Fibroblast of lung (primary cell): ENCODE measurements around the gene PTPRQ.

ENCODE experiments used
- CTCF ChIP-seq, 2 donors: IDR thresholded peaks in 1 of 2; conservative IDR thresholded peaks in 1 of 2; 1 replicate in 1 of 2; 2 replicates in 1 of 2; pipeline ENCODE4 v1.5.1; 2011 to 2012; ENCODE audit warnings: low read length in 2 of 2, control low read depth in 1 of 2, inconsistent platforms in 1 of 2, low read depth in 1 of 2, mild to moderate bottlenecking in 1 of 2
- EZH2 ChIP-seq: IDR thresholded peaks from 2 replicates; pipeline ENCODE4 v1.5.1; 2012; ENCODE audit warnings: low read length, control low read depth, mild to moderate bottlenecking; ENCODE audit errors: missing control alignments

- no peak for TF ChIP-seq CTCF (conservative IDR thresholded peaks at IDR 0.05 in 1 of 2, IDR thresholded peaks at IDR 0.05 in 1 of 2; ENCODE audit: low read depth in 1 of 2, low read length in 2 of 2)
- no peak for TF ChIP-seq EZH2
Observed at GRCh38 chr12:80491166-80491565, 47.1 kb downstream of the PTPRQ start.
